ENCODE data around the gene TLN1.

Gene TLN1

GRCh38 chr9:35755071-35755470 is 23.1 kb upstream of the TLN1 start:
- DNase-seq (ENCODE audit: low read depth), result no peak

GRCh38 chr9:35754264-35754663 is 22.3 kb upstream of the TLN1 start, which contains the start of gene MSMP:
TSS of gene MSMP (minus strand) at chr9:35754276. CDS start at chr9:35754129, 147 bp downstream.
- no peak for DNase-seq (ENCODE audit: low read depth)

GRCh38 chr9:35753466-35753865 is 21.5 kb upstream of the TLN1 start:
- DNase-seq (ENCODE audit: low read depth), result no peak

GRCh38 chr9:35750256-35750531 is 18.2 kb upstream of the TLN1 start:
- no peak for DNase-seq (ENCODE audit: low read depth)

GRCh38 chr9:35749515-35750255 is 17.7 kb upstream of the TLN1 start:
- peak; percentile 32 for DNase-seq (ENCODE audit: low read depth)

GRCh38 chr9:35748858-35749514 is 17.0 kb upstream of the TLN1 start, which contains the start of the genes GBA2 and RGP1:
TSS of gene GBA2 (minus strand) at chr9:35749228. CDS start at chr9:35748704, 524 bp downstream.
TSS of gene RGP1 (plus strand) at chr9:35749287. CDS start at chr9:35749756, 469 bp downstream.
- DNase-seq (ENCODE audit: low read depth), result peak; percentile 56

- no peak for DNase-seq (ENCODE audit: low read depth)
These were observed 16.4 kb upstream of the TLN1 start for GRCh38 chr9:35748242-35748857.

GRCh38 chr9:35746583-35746982 is 14.6 kb upstream of the TLN1 start:
- DNase-seq (ENCODE audit: low read depth), result no peak

- no peak for DNase-seq (ENCODE audit: low read depth)
These were observed 13.6 kb upstream of the TLN1 start for GRCh38 chr9:35745569-35745968.

GRCh38 chr9:35743880-35744518 is 12.0 kb upstream of the TLN1 start:
- DNase-seq (ENCODE audit: low read depth), result no peak

- no peak for DNase-seq (ENCODE audit: low read depth)
These were observed 11.5 kb upstream of the TLN1 start for GRCh38 chr9:35743452-35743851.

GRCh38 chr9:35741740-35742139 is 9.7 kb upstream of the TLN1 start:
- DNase-seq (ENCODE audit: low read depth), result no peak

- DNase-seq (ENCODE audit: low read depth), result no peak
These were observed 8.2 kb upstream of the TLN1 start for GRCh38 chr9:35740243-35740642.

- no peak for DNase-seq (ENCODE audit: low read depth)
These were observed 6.9 kb upstream of the TLN1 start for GRCh38 chr9:35738924-35739323.

- no peak for DNase-seq (ENCODE audit: low read depth)
These were observed 6.2 kb upstream of the TLN1 start for GRCh38 chr9:35738186-35738585.

GRCh38 chr9:35737143-35737542 is 5.1 kb upstream of the TLN1 start:
- DNase-seq (ENCODE audit: low read depth), result no peak

GRCh38 chr9:35736201-35736633 is 4.2 kb upstream of the TLN1 start:
- peak; percentile 55 for DNase-seq (ENCODE audit: low read depth)

- no peak for DNase-seq (ENCODE audit: low read depth)
These were observed 2.1 kb upstream of the TLN1 start for GRCh38 chr9:35734096-35734495.

- DNase-seq (ENCODE audit: low read depth), result no peak
These were observed 976 bp upstream of the TLN1 start for GRCh38 chr9:35732800-35733541.

- DNase-seq (ENCODE audit: low read depth), result no peak
These were observed 395 bp downstream of the TLN1 start for GRCh38 chr9:35731415-35732184.

GRCh38 chr9:35730486-35730854 is 1.5 kb downstream of the TLN1 start:
- DNase-seq (ENCODE audit: low read depth), result no peak

Measured in activated T-cell treated with anti-CD3 and anti-CD28 coated beads for 24 hours (primary cell).